ENCODE results near the gene SLC51B.
"Not testable (repeated sequence)": the region's sequence is repeated elsewhere in the genome, so short reads cannot be mapped to it uniquely, and the experiment has no call there.

The SLC51B gene

DNA sequence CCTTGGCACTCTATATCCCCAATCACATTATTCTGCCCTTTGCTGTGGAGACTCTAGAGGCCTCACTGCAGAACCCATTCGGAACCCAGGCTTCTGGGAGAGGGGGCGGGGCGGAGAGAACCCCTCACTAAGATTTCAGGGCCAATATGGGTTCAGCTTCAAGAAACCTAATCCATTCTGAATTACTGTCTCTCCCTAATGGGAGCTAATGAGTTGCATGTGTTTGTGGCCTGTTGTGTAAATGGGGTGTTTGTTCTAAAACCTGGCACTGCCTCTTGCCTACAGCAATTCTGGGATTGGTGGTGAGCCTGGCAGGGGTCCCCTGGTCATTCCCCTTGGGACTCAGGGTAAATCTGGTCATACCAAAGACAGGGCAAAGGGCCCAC is 23.2 kb downstream of the SLC51B start:
- H3K4me3 ChIP-seq (ENCODE audit: low read depth, low read length), result no peak overlapping the region
- DNase-seq (ENCODE audit: low read depth), result no peak
- TF ChIP-seq, protein P1, sequence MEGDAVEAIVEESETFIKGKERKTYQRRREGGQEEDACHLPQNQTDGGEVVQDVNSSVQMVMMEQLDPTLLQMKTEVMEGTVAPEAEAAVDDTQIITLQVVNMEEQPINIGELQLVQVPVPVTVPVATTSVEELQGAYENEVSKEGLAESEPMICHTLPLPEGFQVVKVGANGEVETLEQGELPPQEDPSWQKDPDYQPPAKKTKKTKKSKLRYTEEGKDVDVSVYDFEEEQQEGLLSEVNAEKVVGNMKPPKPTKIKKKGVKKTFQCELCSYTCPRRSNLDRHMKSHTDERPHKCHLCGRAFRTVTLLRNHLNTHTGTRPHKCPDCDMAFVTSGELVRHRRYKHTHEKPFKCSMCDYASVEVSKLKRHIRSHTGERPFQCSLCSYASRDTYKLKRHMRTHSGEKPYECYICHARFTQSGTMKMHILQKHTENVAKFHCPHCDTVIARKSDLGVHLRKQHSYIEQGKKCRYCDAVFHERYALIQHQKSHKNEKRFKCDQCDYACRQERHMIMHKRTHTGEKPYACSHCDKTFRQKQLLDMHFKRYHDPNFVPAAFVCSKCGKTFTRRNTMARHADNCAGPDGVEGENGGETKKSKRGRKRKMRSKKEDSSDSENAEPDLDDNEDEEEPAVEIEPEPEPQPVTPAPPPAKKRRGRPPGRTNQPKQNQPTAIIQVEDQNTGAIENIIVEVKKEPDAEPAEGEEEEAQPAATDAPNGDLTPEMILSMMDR (IDR thresholded peaks at IDR 0.05; ENCODE audit: insufficient read depth, low read depth, low read length, missing control alignments), result no peak

DNA sequence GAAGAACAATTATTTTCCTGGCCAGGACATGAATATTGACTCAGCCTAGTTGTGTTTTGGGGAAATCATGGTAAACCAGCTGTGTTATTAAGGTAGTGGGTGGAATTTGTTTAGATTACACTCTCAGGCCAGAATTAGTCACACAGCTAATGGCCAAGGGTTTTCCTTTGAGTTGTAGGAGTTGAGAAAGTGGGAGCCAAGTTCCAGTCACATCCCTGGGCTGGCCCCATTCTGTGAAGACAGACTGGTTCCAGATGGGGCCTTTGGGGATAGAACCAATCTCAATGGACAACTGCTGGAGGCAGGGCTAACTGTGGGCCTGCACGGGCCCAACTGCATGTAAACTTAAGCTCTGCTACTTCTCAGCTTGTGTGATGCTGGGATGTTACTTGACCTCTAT is 24.0 kb downstream of the SLC51B start:
- no peak overlapping the region for H3K4me3 ChIP-seq (ENCODE audit: low read depth, low read length)
- TF ChIP-seq, protein P1 (IDR thresholded peaks at IDR 0.05; ENCODE audit: insufficient read depth, low read depth, low read length, missing control alignments), result no peak
- DNase-seq (ENCODE audit: low read depth), result no peak

DNA sequence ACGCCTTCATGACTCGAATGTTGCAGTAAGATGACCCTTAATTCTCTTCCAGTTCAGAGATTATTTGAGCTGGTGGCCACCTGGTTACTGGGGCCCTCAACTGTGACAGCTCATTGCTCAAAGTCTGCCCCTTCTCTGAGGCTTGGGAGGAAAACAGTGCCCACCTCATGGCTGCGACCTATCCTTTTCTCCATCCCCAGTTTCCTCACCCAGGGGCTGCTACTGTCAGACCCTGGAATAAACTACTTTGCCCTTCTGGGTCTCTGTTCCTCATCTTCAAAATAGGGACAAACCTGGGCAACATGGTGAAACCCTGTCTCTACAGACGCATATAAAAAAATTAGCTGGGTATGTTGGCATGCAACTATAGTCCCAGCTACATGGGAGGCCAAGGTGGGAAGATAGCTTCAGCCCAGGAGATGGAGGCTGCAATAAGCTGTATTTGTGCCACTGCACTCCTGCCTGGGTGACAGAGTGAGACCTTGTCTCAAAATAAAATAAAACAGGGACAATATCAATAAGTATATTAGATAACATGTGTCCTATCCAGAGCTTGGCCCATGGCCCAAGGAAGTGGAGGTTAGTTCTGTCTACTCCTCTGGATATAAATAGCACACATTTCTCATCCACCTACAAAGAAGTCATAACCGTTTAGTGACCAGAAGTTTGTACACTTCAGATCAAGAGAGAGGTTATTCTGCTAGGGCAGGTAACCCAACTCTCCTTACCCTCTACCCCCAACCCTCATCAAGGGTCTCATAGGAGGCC is 24.8 kb downstream of the SLC51B start:
- no peak for DNase-seq (ENCODE audit: low read depth)
- no peak overlapping the region for H3K4me3 ChIP-seq (ENCODE audit: low read depth, low read length)
- TF ChIP-seq, protein P1 (IDR thresholded peaks at IDR 0.05; ENCODE audit: insufficient read depth, low read depth, low read length, missing control alignments), result no peak

DNA sequence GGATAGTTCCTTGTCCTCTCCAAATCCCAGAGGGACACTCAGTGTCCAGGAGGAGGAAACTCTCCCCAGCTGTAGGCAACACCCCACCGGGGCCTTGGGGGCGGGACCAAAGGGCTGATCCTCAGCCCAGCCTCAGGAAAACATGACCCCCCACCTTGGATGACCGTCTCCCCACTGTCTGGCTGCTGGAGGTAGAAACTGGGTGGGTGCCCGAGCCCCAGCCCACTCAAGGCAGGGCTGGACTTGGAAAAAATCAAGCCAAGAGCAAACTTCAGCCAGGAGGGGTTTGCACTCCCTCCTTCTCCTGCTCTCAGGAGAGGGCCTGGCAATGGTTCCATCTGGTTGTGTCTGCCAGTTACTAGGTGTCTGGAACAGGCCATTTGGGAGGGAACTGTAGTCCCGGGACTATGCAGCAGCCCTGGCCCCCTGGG is 26.2 kb downstream of the SLC51B start:
- TF ChIP-seq, protein P1 (IDR thresholded peaks at IDR 0.05; ENCODE audit: insufficient read depth, low read depth, low read length, missing control alignments), result no peak
- no peak for DNase-seq (ENCODE audit: low read depth)
- H3K4me3 ChIP-seq (ENCODE audit: low read depth, low read length), result no peak overlapping the region

DNA sequence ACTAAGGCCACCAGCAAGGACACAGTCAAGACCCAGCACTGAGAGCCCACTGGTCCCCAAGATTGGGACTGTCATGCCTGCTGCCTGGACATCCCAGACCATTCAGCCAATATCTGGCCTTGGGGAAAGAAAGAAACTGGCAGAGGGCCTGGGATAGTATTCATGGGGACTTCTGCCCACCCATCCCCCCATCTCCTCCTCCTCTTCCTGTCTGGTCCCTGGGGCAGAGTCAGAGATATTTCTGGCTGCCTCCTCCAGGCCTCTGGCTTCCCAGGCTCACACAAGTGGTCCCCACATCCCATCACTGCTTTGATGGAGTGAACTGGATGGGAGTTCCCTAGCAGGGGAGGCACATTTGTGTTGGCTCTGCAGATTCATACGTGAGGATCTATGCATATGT is 26.8 kb downstream of the SLC51B start:
- no peak overlapping the region for H3K4me3 ChIP-seq (ENCODE audit: low read depth, low read length)
- TF ChIP-seq, protein P1 (IDR thresholded peaks at IDR 0.05; ENCODE audit: insufficient read depth, low read depth, low read length, missing control alignments), result no peak
- DNase-seq (ENCODE audit: low read depth), result no peak

DNA sequence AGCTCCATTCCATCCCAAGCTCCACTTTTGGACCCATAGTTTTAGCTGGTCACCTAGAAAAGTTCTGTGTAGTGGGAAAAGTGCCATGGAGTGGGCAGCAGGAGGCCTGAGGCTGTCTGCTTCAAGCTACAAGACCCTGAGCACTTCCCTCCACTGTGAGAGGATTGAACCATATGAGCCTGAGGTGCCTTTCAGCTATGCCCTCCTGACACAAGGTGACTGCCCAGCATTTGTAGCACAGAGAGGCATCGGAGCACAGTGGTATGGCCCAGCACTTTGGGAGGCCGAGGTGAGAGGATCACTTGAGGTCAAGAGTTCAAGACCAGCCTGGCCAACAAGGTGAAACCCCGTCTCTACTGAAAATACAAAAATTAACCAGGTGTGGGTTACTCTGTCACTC is 27.4 kb downstream of the SLC51B start:
- TF ChIP-seq, protein P1 (IDR thresholded peaks at IDR 0.05; ENCODE audit: insufficient read depth, low read depth, low read length, missing control alignments), result no peak
- H3K4me3 ChIP-seq (ENCODE audit: low read depth, low read length), result no peak overlapping the region
- no peak for DNase-seq (ENCODE audit: low read depth)

DNA sequence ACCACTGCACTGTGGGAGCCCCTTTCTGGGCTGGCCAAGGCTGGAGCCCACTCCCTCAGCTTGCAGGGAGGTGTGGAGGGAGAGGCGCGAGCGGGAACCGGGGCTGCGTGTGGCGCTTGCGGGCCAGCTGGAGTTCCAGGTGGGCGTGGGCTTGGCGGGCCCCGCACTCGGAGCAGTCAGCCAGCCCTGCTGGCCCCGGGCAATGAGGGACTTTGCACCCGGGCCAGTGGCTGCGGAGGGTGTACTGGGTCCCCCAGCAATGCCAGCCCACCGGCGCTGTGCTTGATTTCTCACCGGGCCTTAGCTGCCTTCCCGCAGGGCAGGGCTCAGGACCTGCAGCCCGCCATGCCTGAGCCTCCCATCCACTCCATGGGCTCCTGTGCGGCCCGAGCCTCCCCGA is 29.8 kb downstream of the SLC51B start:
- not testable (repeated sequence) for DNase-seq (ENCODE audit: low read depth); H3K4me3 ChIP-seq (ENCODE audit: low read depth, low read length)

DNA sequence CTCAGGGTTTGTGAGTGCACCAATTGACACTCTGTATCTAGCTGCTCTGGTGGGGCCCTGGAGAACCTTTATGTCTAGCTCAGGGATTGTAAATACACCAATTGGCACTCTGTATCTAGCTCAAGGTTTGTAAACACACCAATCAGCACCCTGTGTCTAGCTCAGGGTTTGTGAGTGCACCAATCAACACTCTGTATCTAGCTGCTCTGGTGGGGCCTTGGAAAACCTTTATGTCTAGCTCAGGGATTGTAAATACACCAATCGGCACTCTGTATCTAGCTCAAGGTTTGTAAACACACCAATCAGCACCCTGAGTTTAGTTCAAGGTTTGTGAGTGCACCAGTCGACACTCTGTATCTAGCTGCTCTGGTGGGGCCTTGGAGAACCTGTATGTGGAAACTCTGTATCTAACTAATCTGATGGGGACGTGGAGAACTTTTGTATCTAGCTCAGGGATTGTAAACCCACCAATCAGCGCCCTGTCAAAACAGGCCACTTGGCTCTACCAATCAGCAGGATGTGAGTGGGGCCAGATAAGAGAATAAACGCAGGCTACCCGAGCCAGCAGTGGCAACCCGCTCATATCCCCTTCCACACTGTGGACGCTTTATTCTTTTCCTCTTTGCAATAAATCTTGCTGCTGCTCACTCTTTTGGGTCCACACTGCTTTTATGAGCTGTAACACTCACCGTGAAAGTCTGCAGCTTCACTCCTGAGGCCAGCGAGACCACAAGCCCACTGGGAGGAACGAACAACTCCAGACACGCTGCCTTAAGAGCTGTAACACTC is 30.6 kb downstream of the SLC51B start:
- H3K4me3 ChIP-seq (ENCODE audit: low read depth, low read length); DNase-seq (ENCODE audit: low read depth): not testable (repeated sequence)
